Jurkat, Clone E6-1 (cell line): ENCODE measurements around the gene COPS9.

ENCODE experiments used
- DNase-seq: peaks from one replicate; pipeline ENCODE4 v3.0.0-alpha.2; 2011; ENCODE audit warnings: low read depth, low spot score
- H3K4me3 ChIP-seq: 2 replicates; pipeline ENCODE4 v1.5.1; 2011; ENCODE audit warnings: mild to moderate bottlenecking, low read length, control low read depth, moderate library complexity

Gene COPS9

DNA sequence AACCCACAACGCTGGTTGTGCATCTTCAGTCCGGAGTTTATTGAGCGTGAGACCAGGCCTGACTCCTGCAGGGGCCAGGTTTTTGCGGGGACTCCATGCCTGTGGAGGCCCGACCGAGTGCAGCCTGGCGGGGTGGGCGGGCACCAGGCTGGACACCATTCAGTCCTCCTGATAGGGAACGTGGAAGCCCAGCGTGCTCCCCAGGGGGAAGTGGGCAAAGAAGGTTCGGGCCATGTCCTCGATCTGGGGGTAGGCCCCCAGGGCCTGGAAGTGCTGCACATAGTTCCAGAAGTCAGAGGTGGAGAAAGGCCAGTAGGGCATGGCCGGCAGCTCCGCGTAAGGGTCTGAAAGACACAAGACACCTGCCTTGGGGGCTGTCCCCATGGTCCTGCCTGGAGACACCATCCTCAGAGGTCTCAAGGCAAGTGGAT lies 2.9 kb upstream of the COPS9 start:
- DNase-seq, result no peak
- no peak overlapping the region for H3K4me3 ChIP-seq

DNA sequence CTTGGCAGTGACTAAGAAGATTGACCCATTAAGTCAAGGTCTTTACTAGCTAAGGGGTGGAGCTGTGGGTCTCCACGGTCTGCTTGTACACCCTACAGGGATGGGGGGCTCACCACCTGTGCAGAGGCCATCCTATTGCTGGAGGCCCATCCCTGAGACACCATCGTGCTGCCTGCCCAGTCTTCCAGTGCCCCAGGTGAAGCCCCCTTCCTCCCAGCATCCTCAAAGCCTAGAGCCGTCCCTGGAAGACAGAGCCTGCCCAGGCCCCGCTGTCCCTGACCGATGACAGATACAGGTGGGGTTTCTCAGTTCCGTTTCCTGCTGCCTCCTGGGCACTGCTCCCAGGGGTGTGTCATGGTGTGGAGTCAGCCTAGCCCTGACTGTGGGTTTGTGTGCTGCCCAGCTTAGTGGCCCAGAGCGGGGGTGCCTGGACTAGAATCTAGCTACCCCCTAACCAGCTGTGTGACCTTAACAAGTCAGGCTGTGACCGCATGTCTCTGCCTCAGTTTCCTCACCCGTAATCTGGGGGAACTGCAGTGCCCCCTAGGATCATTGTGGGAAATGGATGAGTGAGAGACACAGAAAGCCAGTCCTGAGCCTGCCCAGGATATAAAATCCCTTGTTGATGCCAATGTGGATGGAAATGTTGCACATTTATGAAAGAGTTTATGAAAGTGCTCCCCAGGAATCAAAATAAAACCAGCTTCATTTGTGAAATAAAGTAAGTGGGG lies 2.3 kb upstream of the COPS9 start:
- DNase-seq, result no peak
- no peak overlapping the region for H3K4me3 ChIP-seq

DNA sequence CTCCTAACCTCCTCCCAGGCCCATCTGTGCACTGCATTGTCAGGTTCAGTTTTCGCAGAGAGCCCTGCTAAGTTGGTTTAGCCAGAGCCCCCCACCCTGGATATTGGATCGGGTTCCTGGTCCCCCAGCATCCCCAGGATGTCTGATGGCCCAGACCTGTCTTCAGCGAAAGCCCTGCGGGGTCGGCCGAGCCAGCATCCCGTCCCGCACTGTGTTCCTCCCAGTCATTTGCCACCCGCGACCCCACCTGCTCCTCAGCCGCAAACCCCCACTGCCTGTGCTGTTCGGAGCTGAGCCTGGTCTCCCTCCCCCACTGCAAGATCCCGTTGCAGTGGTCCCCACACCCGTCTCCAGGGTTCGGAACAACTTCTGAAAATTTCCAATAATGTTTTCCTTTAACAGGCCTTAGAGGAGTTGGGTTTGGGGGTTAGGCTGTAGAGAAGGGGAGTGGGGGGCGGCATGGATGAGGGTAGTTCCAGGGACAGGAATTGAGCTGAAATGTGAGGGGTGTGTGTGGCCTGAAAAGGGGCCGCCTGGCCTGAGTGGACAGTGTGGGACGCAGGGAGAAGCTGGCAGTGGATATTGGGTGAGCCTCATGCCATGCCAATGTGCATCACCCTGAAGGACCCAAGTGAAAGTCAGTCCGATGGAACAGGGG lies 1.6 kb upstream of the COPS9 start:
- no peak overlapping the region for H3K4me3 ChIP-seq
- no peak for DNase-seq

DNA sequence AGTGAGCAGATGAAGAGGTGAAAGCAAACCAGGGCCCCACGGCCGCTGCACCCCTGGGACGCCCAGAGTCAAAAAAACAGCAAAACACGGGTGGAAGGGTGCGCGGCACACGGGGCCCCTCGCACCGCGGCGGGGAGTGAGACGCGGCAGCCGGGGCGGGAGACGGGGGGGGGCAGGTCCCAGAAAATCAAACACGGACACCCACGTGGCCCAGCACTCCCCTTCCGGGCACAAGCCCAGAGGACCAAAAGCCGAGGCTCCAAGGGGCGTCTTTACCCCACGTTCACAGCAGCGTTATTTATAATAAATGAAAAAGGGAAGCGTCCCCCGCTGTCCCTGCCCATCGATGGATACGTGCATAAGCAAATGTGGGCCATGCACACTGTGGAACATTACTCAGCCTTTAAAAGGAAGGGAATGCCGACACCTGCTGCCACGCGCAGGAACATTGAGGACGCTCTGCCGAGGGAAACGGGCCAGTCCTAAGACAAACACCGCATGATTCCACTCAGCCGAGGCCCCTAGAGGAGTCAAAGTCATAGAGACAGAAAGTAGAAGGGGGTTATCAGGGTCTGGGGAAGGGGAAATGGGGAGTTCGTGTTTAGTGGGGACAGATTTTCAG lies 677 bp upstream of the COPS9 start:
- DNase-seq, result no peak
- peak overlapping the region; percentile 92 for H3K4me3 ChIP-seq

DNA sequence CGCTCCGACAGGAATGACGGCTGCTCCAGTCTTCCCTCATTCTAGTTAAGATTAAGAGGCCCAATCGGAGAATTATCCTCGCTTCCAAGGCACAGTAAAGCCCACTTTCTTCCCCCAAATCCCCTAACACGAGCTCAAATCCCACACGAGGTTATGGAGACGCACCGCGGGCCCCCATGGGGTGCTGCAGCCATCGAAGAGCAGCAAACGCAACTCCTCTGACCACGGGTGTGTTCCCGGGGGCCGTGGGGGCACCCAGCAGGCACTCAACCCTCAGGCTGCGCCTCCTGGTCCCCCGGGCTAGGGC lies 446 bp downstream of the COPS9 start:
- H3K4me3 ChIP-seq, result peak overlapping the region; percentile 92
- DNase-seq, result no peak

DNA sequence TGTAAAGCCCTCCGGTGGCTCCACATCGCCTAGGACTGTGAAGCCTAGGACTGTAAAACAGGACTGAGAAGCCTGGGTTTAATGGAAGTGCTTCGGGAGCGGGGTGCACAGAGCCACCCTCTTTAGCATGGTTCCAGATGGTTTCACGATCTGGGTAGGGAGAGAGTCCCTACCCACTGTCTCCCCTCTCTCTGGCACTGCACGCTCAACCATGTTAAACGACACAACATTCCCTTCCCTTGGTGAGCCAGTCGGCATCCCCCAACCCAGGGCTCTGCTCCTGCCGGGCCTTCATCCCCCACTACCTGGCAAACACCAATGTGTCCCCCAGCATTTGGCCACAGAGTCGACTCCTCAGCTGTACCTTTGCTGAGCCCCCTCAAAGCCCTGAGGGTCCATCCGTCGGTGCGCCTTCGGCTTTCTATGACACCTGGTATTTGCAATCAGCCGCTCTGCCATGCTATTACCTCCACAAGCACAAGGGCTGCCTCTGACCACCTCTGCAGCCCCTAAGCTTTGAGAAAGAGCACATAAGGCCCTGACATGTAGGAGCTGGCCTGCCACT lies 1.1 kb downstream of the COPS9 start:
- no peak for DNase-seq
- peak overlapping the region; percentile 92 for H3K4me3 ChIP-seq

DNA sequence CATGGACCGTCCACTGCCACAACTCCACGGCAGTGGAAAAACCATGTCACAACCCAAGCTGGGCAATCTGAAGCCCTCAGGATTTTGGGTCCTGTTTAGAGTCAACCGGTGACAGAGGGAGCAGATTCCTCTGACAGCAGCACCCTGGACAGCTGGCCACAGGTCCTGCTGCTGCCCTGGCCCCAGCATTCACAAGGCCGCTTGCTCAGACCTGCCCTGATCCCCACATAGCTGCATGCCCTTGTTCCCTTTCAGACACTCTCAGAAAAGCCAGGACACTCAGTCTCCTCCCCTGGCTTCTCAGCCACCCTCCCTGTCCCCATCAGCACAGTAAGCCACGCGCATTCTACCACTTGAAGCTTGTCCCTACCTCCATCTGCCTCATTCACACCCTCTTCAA lies 1.6 kb downstream of the COPS9 start:
- H3K4me3 ChIP-seq, result peak overlapping the region; percentile 92
- DNase-seq, result no peak

DNA sequence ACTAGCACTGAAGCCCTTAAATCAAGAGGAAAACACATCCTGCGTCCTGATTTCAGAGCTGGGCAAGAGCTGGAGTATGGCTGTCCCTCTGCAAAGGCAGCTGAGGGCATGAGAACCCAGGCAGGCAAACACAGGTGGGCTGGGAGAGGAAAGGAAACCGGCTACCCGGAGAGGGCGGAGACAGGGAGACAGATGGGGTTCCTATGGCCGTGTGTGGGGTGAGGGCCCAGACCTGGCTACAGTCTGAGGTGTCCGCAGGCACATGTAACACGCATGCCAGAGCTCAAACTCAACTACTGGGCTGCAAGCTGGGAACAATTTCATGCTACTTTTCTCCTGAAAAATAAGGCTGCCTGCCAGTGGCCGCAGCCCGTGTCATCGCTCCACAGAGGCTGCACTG lies 2.7 kb downstream of the COPS9 start:
- H3K4me3 ChIP-seq, result no peak overlapping the region
- DNase-seq, result no peak

DNA sequence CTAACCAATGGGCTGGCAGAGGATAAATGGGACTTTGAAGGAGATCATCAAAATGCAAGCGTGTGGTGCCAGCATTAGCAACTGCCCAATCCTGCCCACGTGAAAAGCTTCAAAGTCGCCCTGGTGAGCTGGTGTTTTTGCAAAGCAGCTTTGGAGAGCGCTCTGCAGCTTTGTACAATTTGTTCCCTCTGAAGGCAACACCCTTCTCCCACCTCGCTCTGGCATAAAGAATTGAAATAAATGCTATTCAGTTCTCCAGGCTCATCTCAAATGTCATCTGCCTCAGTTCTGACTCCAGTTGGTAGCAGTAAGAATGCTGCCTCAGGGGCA lies 3.5 kb downstream of the COPS9 start:
- DNase-seq, result no peak
- H3K4me3 ChIP-seq, result no peak overlapping the region

DNA sequence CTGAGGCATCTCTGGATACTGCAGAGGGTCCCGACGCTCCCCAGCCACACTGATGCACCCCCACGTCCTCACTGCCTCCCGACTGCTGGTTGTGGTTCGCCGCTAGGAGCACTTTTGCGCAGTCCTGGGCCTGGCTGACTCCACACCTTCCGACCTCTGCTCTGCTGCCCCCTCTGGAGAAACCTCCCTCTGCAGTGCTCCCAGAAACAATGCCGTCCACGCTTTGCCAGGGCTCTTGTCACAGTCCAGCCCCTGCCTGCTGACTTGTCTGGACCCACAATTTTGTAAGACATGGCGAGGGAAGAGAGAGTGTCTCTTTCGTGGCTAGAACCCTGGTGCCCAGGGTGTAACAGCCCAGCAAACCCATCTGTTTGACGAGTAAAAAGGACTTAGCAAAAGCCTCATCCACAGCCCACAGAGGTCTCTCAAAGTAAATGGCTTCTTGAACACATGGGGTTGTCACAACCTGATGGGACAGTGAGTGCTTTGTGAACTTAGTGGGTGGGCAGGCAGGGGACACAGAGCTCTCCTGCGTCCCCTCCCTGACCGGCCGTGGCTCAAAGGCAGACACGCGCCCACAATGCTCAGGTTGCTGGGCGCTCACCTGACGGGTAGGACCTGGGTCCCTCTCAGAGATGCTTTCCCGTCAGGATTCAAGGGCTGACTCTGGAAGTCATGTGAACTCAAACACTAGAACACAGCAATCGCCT lies 4.0 kb downstream of the COPS9 start:
- H3K4me3 ChIP-seq, result no peak overlapping the region
- DNase-seq, result no peak

DNA sequence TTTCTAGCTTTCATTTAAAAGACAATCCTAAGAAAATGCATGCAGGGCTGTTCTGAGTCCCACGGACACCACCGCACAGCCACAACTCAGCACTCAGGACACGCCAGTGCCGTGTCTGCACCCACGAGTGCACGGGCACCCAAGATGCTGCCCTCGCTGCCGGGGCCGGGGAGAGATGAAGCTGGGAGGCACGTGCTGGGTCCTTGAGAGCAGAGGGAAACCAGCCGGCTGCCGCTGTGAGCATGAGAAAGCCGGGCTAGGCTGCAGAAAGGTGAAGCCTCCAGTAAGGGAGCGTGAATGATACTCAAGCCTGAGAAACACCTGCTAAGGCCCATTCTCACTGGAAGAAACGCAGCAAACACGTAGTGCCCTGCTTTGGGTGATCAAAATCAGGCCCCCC lies 4.8 kb downstream of the COPS9 start:
- H3K4me3 ChIP-seq, result no peak overlapping the region
- no peak for DNase-seq

DNA sequence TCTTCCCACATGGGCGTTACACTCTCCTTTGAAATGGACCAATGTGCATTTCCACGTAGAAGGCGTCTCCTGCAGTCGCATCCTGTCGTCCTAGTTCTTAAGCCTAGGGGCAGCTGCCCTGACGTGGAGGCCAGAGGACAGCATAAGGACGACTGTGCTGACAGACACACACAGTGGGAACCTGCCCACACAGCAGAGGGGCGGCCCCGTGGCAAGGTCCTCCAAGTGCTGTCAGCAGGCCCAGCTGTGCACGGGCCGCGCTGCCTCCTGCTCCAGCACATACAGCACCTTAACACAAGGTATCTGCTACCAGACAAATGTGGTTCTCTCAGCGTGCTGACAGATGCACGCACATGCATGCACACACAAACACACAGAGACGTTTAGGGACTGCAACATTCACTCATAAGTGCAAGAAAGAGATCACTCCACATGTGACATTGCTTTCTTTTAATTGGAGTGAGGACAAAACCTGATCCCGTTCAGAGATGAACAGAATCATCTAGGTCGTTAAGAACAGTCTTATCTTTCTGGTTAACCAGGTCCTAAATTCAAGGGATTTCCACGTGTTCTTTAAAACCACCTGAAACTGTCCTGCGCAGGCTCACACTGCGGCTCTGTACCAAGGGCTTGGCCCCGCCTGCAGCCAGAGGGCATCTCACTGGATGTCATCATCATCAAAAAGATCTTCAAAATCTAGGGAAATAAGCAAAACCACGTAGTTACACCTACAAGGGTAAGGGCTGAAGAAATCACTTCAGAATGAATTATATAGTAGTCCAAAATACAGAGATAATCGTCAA lies 5.5 kb downstream of the COPS9 start:
- no peak for DNase-seq
- no peak overlapping the region for H3K4me3 ChIP-seq

DNA sequence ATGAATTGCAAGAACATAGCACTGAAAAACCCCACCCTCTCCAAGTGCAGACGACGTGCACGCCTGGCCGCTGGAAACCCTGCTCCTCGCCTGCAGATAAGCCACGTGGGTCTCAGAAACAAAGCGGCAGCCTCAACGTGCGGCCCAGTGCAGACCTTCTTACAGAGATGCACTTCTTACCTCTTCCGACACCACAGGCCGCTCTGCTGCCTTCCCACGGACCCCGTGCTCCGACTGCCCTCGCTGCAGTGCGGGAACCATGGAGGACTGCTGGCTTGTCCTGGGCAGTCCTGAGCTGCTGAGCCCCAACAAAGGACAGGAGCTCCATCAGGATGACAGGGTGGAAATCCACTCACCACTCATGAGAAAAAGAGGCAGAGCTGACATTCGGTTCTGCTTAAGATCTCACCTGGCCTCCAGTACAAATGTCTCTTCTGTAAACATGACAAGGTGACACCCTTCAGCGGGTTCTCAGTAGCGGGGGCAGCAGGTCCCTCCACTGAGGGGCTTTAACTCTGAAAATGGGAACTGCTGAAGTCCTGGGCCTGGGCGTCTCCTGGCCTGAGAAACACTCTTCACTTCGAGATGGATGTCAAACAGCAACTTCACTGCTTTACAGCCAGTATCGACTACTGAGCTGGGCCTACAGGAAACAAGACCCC lies 6.2 kb downstream of the COPS9 start:
- H3K4me3 ChIP-seq, result no peak overlapping the region

DNA sequence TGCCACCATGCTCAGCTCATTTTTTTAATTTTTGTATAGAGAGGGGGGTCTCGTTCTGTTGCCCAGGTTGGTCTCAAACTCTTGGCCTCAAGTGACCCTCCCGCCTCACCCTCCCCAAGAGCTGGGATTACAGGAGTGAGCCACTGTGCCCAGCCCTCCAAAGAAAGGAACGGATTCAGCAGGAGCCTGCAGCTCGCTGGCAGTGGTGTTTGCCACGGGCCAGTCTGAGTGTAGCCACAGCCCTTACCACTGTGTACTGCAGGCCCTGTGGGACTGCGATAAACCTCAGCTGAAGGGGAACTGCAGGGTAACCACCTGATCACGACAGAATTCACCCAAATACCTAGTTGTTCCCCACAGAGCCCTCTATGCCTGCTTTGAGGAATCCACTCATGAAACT lies 6.8 kb downstream of the COPS9 start:
- H3K4me3 ChIP-seq, result no peak overlapping the region
- no peak for DNase-seq

More for the DNA sequence above, 6.2 kb downstream of the COPS9 start:
- no peak for DNase-seq

DNA sequence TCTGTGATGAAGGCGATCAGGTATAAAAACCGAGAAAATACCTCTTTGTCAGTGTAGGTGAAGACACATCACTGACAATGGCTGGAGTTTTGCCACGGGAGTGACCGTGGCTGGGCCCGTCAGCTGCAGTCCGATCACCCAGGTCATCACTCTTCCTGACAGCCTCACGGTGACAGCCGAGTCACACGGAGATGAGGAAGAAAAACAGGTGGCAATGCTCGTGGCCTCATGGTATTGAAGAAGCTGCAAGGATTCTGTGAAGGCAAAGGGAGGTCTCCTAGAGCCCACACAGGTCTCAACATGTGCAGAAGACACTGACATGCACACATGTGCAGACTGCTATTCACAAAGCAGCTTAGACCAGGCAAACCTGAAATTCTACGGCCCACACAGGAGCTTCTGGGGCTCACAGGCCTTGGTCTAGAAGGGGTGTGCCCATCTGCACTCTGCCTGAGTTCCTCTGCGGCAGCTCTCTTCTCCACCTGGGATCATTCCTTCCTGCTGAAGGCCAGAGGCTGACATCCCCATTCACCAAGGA lies 7.4 kb downstream of the COPS9 start:
- H3K4me3 ChIP-seq, result no peak overlapping the region
- no peak for DNase-seq

DNA sequence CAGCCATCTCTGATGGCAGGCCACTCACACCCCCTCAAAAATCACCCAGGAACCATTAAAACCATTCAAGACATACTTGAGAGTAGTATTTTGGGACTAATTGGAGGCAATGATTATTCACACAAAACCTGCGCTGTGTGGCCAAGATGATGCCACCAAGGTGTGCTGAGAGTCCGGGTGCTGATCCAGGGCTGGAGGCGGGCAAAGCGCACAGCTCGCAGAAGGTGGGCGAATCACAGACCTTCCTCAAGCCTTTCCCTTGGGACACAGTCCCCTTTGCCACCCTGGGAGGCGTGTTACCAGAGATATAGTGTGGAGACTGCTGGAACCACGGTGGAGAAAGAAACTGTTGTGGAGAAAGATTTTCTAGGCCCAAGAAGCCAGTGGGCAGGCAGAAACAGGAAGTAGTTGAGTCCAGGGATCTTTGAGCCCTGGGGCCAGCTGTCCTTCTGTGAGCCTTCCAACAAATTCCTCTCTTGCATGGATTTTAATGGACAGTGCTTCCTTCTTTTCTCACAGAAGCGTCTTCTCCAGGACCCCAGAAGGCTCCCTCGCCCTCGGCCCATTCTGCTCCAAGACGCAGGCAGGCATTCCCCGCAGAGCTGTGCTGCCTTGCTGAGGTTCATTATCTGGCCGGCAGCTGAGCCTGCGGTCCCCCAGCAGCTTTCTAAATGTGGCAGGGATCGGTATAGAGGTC lies 8.0 kb downstream of the COPS9 start:
- DNase-seq, result no peak
- H3K4me3 ChIP-seq, result no peak overlapping the region

DNA sequence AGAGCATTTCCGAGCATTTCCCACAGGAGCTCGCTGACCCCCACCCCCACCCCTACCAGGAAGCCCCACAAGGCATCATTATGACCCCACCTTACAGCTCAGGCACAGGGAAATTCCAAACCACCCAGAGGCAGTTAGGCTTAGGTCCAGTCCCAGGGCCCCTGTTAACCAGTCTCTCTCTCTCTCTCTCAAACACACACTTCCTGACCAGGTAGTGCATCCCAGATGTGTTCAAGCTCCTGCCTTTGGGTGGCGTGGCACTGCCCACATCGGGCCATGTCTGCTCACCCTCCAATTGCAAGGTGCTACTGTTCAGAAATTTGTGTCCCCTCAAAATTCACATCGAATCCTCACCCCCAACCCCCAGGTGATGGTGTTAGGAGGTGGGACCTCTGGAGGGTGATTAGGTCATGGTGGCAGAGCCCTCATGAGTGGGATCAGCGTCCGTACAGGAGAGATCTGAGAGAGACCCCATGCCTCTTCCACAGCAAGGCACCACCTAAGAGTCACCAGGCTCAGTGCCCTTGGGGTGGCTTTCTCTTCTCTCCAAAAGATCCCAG lies 8.8 kb downstream of the COPS9 start:
- no peak overlapping the region for H3K4me3 ChIP-seq
- no peak for DNase-seq

DNA sequence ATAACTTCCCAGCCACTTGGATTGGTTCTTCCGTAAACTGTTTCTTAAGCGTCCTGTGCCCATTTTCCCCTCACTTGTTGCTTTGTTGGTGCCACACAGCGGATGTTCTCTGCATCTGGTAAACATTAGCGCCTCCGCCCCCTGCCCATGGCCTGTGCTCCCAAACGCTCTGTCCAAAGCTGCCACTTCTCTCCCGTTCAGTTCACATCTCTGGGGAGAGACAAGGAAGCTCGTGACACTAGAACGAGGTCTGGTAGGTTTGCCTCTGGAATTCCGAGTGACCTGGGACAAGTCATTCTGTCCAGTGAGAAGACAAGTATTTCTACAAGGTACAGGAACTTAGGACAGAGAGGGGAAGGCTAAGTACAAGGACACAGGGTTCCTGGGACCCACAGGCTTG lies 9.4 kb downstream of the COPS9 start:
- DNase-seq, result no peak
- no peak overlapping the region for H3K4me3 ChIP-seq
